Activated naive CD8-positive, alpha-beta T cell treated with anti-CD3 and anti-CD28 coated beads for 36 hours (primary cell): ENCODE measurements around the gene RBMS1. TPM values are rescaled to one million over a fixed set of nuclear protein-coding genes. Genes with fewer than 3 reads are reported as not detected.

ENCODE experiments used
- DNase-seq: peaks from one replicate; pipeline ENCODE4 v3.0.0; 2021
- H3K27ac Mint-ChIP-seq: one replicate; pipeline ENCODE4 v1.8.0; 2022; ENCODE audit warnings: mild to moderate bottlenecking, moderate library complexity, mixed read lengths
- H3K27me3 Mint-ChIP-seq: one replicate; pipeline ENCODE4 v1.8.0; 2022; ENCODE audit warnings: mild to moderate bottlenecking, mixed read lengths
- H3K36me3 Mint-ChIP-seq: one replicate; pipeline ENCODE4 v1.8.0; 2021; ENCODE audit warnings: mild to moderate bottlenecking, mixed read lengths
- H3K4me1 Mint-ChIP-seq: one replicate; pipeline ENCODE4 v1.8.0; 2021; ENCODE audit warnings: mixed read lengths
- H3K4me3 Mint-ChIP-seq: one replicate; pipeline ENCODE4 v1.8.0; 2022; ENCODE audit warnings: mild to moderate bottlenecking, moderate library complexity, mixed read lengths
- H3K9me3 Mint-ChIP-seq: one replicate; pipeline ENCODE4 v1.8.0; 2022; ENCODE audit warnings: mixed read lengths
- total RNA-seq, 2 experiments: library from RNA; stranded (reverse); gene quantifications; one replicate each; pipeline ENCODE4 v1.2.3, GENCODE V29; 2021

RBMS1 gene
- total RNA-seq, result 10 to 100 TPM; 39.3 to 39.9 TPM

- Mint-ChIP-seq H3K27me3 (no peaks in the 10 kb centered on the region), H3K4me1 (peaks cover 47% of the 10 kb centered on the region), H3K27ac (peak within 1 kb of the TSS; percentile 87), H3K4me3 (peak within 1 kb of the TSS; percentile 85), H3K36me3 (no peaks in the 10 kb centered on the region), H3K9me3 (no peaks in the 10 kb centered on the region)
- peak; percentile 66 for DNase-seq
Observed at GRCh38 chr2:160493227-160494028, at the start of gene RBMS1. Gene RBMS1, minus strand, starts transcription at chr2:160493807. Its CDS starts 444 bp downstream, at chr2:160493363.

- Mint-ChIP-seq H3K27ac (no peak overlapping the region), H3K36me3 (no peaks in the 10 kb centered on the region), H3K4me3 (no peak overlapping the region), H3K9me3 (no peaks in the 10 kb centered on the region), H3K27me3 (no peaks in the 10 kb centered on the region), H3K4me1 (no peaks in the 10 kb centered on the region)
- DNase-seq, result no peak
Observed at GRCh38 chr2:160541745-160542144, 48.1 kb upstream of the RBMS1 start.

- no peaks in the 10 kb centered on the region for H3K9me3 Mint-ChIP-seq
- peaks cover 1% of the 10 kb centered on the region for H3K4me1 Mint-ChIP-seq
- no peak for DNase-seq
- no peak overlapping the region for H3K27ac Mint-ChIP-seq
- H3K4me3 Mint-ChIP-seq, result no peak overlapping the region
- no peaks in the 10 kb centered on the region for H3K36me3 Mint-ChIP-seq
- no peaks in the 10 kb centered on the region for H3K27me3 Mint-ChIP-seq
Observed at GRCh38 chr2:160538559-160539355, 45.1 kb upstream of the RBMS1 start.

- H3K36me3 Mint-ChIP-seq, result no peaks in the 10 kb centered on the region
- no peak for DNase-seq
- peaks cover 1% of the 10 kb centered on the region for H3K4me1 Mint-ChIP-seq
- H3K4me3 Mint-ChIP-seq, result no peak overlapping the region
- H3K27ac Mint-ChIP-seq, result no peak overlapping the region
- no peaks in the 10 kb centered on the region for H3K27me3 Mint-ChIP-seq
- H3K9me3 Mint-ChIP-seq, result no peaks in the 10 kb centered on the region
Observed at GRCh38 chr2:160538115-160538514, 44.5 kb upstream of the RBMS1 start.

- no peak for DNase-seq
- peaks cover 1% of the 10 kb centered on the region for H3K4me1 Mint-ChIP-seq
- H3K27me3 Mint-ChIP-seq, result no peaks in the 10 kb centered on the region
- no peak overlapping the region for H3K4me3 Mint-ChIP-seq
- no peaks in the 10 kb centered on the region for H3K36me3 Mint-ChIP-seq
- no peak overlapping the region for H3K27ac Mint-ChIP-seq
- H3K9me3 Mint-ChIP-seq, result no peaks in the 10 kb centered on the region
Observed at GRCh38 chr2:160534996-160535395, 41.4 kb upstream of the RBMS1 start.

GRCh38 chr2:160534249-160534648 lies 40.6 kb upstream of the RBMS1 start:
- H3K36me3 Mint-ChIP-seq, result no peaks in the 10 kb centered on the region
- no peaks in the 10 kb centered on the region for H3K27me3 Mint-ChIP-seq
- no peak for DNase-seq
- no peak overlapping the region for H3K4me3 Mint-ChIP-seq
- no peaks in the 10 kb centered on the region for H3K9me3 Mint-ChIP-seq
- peaks cover 1% of the 10 kb centered on the region for H3K4me1 Mint-ChIP-seq
- H3K27ac Mint-ChIP-seq, result no peak overlapping the region

GRCh38 chr2:160533482-160533881 lies 39.9 kb upstream of the RBMS1 start:
- no peak for DNase-seq
- no peaks in the 10 kb centered on the region for H3K9me3 Mint-ChIP-seq
- no peaks in the 10 kb centered on the region for H3K27me3 Mint-ChIP-seq
- H3K4me1 Mint-ChIP-seq, result peaks cover 1% of the 10 kb centered on the region
- no peak overlapping the region for H3K27ac Mint-ChIP-seq
- no peak overlapping the region for H3K4me3 Mint-ChIP-seq
- no peaks in the 10 kb centered on the region for H3K36me3 Mint-ChIP-seq

- H3K27ac Mint-ChIP-seq, result no peak overlapping the region
- H3K36me3 Mint-ChIP-seq, result peaks cover 2% of the 10 kb centered on the region
Observed at GRCh38 chr2:160532388-160532787, 38.8 kb upstream of the RBMS1 start.

GRCh38 chr2:160522951-160523710 lies 29.5 kb upstream of the RBMS1 start:
- H3K4me1 Mint-ChIP-seq, result no peaks in the 10 kb centered on the region
- no peak overlapping the region for H3K27ac Mint-ChIP-seq
- peaks cover 6% of the 10 kb centered on the region for H3K9me3 Mint-ChIP-seq
- peaks cover 2% of the 10 kb centered on the region for H3K36me3 Mint-ChIP-seq
- H3K4me3 Mint-ChIP-seq, result no peak overlapping the region
- no peak for DNase-seq
- H3K27me3 Mint-ChIP-seq, result no peaks in the 10 kb centered on the region

More at GRCh38 chr2:160532388-160532787, 38.8 kb upstream of the RBMS1 start:
- no peaks in the 10 kb centered on the region for H3K27me3 Mint-ChIP-seq
- H3K4me1 Mint-ChIP-seq, result peaks cover 1% of the 10 kb centered on the region
- no peak for DNase-seq
- H3K9me3 Mint-ChIP-seq, result peaks cover 3% of the 10 kb centered on the region
- H3K4me3 Mint-ChIP-seq, result no peak overlapping the region

- no peak overlapping the region for H3K27ac Mint-ChIP-seq
- H3K9me3 Mint-ChIP-seq, result no peaks in the 10 kb centered on the region
- no peak overlapping the region for H3K4me3 Mint-ChIP-seq
- H3K27me3 Mint-ChIP-seq, result no peaks in the 10 kb centered on the region
- H3K4me1 Mint-ChIP-seq, result peaks cover 28% of the 10 kb centered on the region
- DNase-seq, result no peak
- no peaks in the 10 kb centered on the region for H3K36me3 Mint-ChIP-seq
Observed at GRCh38 chr2:160517731-160518130, 24.1 kb upstream of the RBMS1 start.

- no peak overlapping the region for H3K4me3 Mint-ChIP-seq
- peak overlapping the region; percentile 85 for H3K27ac Mint-ChIP-seq
- no peak for DNase-seq
- no peaks in the 10 kb centered on the region for H3K9me3 Mint-ChIP-seq
- H3K27me3 Mint-ChIP-seq, result no peaks in the 10 kb centered on the region
- no peaks in the 10 kb centered on the region for H3K36me3 Mint-ChIP-seq
- peaks cover 36% of the 10 kb centered on the region for H3K4me1 Mint-ChIP-seq
Observed at GRCh38 chr2:160516547-160517365, 23.1 kb upstream of the RBMS1 start.

- Mint-ChIP-seq H3K9me3 (no peaks in the 10 kb centered on the region), H3K4me3 (no peak overlapping the region), H3K4me1 (peaks cover 36% of the 10 kb centered on the region), H3K36me3 (no peaks in the 10 kb centered on the region), H3K27me3 (no peaks in the 10 kb centered on the region), H3K27ac (peak overlapping the region; percentile 4)
- no peak for DNase-seq
Observed at GRCh38 chr2:160515120-160515519, 21.5 kb upstream of the RBMS1 start.

- H3K9me3 Mint-ChIP-seq, result no peaks in the 10 kb centered on the region
- no peak overlapping the region for H3K4me3 Mint-ChIP-seq
- peaks cover 36% of the 10 kb centered on the region for H3K4me1 Mint-ChIP-seq
- no peaks in the 10 kb centered on the region for H3K27me3 Mint-ChIP-seq
- no peak overlapping the region for H3K27ac Mint-ChIP-seq
- no peaks in the 10 kb centered on the region for H3K36me3 Mint-ChIP-seq
- no peak for DNase-seq
Observed at GRCh38 chr2:160513120-160513519, 19.5 kb upstream of the RBMS1 start.

- H3K4me3 Mint-ChIP-seq, result no peak overlapping the region
- no peaks in the 10 kb centered on the region for H3K27me3 Mint-ChIP-seq
- H3K27ac Mint-ChIP-seq, result no peak overlapping the region
- H3K36me3 Mint-ChIP-seq, result no peaks in the 10 kb centered on the region
- no peak for DNase-seq
- peaks cover 35% of the 10 kb centered on the region for H3K4me1 Mint-ChIP-seq
- H3K9me3 Mint-ChIP-seq, result no peaks in the 10 kb centered on the region
Observed at GRCh38 chr2:160512491-160512890, 18.9 kb upstream of the RBMS1 start.
